Measurements from ENCODE around the gene C16orf78.

Gene C16orf78

DNA sequence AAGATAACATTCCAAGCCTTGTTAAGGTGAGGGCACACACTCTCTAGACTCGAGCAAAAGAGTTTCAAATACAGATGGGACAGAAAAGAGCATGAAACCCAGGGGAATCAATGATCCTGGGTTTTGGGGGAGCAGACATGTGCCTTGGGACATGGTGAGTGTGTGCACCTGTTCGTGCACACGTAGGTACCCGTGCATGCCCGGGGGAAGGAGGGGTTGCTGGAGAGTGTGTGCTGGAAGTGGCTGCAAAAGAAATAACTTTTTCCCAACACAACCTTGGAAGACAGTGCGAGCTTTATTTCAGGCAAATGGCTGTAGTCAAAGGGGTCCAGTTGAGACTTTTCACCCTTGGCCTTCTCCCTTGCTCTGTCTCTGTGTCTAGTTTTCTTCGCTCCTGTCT is 62.6 kb downstream of the C16orf78 start:
- DNase-seq = no peak

DNA sequence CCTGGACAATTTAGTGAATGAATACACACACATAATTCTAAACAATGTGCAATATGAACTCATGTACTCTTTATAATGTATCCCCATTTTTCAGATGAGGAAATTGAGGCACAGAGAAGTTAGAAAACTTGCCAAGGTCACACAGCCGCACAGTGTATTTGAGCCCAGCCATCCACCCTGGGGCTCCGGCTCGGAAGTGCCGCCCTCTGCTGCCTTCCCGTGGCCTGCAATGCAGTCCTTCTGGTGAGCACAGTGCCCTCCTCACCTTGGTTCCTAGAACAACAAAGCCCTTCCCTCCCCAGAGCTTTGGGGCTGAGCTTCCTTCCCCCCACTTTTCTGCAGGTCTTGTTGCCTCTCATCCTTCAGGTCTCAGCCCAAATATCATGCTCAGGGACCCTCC is 63.7 kb downstream of the C16orf78 start:
- no peak for DNase-seq

DNA sequence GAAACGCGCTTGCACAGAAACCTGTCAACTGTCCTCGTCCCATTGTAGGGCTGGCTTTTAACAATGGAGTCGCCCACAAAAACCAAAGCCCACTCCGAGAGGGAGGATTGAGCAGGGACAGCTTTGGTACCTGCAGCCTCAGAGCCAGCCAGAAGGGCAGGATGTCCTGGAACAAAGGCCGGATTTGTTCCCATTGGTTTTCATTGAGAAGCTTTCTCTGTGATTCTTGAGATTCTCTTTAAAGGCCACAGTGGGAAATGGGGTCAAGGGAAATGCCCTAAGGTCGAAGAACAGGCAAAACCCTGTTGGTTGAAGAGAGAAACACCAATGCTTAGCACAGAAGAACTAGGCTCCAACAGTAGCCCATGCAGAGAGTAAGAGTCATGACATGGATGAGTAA is 65.4 kb downstream of the C16orf78 start:
- no peak for DNase-seq

DNA sequence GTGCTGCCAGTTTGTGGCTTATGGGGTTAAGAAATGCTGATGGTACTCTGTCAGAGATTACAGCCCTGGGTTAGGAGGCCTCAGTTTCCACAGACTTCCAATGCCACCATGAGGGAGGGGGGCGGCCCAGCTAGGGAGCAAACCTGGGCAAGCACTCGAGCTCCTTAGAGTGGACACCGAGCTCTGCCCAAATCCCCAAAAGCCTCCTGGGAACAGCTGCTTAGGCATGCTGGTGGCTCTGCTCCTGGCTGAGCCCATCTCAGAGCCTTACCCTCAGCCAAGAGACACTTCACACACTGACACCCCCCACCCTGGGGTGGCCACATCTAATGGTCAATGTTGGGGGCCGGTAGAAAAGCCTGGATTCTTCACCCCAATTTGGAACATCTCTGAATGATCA is 66.1 kb downstream of the C16orf78 start:
- no peak for DNase-seq

DNA sequence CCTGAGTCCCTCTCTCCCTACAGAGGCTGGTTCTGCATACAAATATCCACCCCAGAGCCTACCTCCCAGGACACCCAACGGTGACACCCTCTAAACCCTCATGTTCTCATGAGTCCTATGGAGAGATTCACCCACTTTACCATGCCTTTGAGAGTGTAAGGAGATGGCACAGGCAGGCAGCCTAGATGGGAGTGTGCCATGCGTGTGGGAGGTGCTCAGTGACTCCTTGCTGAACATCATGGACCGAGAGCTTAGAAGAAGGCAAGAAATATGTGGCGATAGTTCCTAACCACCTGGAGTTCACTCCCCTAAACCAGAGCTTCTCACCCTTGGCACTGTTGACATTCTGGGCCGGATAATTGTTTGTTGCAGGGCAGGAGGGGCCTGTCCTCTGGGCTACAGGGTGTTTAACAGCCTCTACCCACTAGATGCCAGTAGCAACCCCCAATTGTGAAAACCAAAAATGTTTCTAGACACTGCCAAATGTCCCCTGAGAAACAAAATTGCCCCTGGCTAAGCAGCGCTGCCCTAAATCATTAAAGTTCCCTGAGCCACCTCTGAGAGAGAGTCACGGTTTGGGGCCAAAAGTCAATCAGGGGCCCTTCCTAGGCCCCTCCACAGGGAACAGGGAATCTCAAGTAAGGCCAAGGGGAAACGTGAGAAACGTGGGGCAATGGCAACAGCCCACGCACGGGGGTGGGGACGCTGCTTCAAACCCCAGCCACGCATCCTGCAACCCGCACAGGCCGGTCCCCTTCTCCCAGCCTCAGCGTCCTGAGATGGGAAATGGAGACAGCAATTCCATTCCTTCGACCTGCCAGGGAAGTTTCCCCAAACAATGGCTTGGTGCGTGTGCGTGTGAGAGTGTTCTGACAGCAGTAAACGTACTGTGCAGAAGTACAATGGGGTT is 66.8 kb downstream of the C16orf78 start:
- no peak for DNase-seq

DNA sequence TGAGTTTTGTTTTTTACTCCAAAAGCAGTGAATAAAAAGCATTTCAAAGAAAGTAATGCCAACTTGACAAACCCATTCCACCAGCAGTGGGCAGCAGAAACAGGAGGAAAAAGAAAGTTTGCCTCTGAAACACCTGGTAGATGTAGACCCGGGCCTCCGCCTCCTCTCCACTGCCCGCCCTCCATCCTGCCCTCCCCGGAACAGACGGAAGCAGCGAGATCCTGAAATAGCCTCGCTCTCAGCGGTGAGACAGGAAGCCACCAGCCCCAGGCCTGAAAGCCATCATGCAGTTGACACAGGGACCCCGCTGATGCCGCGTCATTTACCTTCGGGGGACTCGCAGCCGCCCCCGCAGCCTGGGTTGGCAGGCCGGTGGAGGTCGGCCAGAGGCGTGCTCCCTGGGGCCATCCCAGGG is 67.8 kb downstream of the C16orf78 start:
- no peak for DNase-seq

DNA sequence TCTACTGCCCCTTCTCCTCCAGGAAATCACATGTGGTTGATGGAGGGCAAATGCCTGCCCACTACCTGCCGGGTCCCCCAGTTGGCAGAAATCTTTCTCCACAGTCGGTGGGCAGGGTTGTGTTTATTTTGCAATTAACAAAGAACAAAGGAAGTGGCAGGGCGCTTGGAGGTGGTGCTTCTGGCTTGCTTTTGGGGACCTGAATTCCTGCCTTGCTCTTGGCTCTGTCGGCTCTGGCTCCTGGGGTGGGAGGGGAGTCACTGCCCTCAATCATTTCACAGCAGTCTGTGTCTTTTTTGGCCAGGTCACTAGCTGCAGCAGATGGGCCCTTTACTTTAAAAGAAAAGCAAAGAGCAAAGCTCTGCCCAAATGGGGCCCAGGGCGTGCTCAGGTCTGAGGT is 69.2 kb downstream of the C16orf78 start:
- DNase-seq = no peak

DNA sequence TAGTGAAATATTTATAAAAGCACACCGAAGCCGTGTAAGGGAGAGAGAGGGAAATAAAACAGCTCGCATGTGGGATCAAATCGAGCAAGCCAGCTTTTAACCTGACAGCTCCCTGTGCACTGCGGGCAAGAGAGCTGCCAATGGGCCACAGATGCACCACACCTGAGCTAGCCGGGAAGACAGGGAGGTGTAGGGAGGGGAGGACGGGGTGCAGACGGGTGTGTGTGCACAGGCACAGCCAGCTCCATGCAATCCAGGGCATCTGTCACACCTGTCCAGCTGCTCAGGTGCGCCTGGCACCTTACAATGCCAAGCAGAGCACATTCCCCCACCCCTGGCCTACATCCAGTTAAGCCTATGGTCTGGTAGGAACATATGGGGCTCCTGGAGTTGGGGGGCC is 70.0 kb downstream of the C16orf78 start:
- DNase-seq = no peak

DNA sequence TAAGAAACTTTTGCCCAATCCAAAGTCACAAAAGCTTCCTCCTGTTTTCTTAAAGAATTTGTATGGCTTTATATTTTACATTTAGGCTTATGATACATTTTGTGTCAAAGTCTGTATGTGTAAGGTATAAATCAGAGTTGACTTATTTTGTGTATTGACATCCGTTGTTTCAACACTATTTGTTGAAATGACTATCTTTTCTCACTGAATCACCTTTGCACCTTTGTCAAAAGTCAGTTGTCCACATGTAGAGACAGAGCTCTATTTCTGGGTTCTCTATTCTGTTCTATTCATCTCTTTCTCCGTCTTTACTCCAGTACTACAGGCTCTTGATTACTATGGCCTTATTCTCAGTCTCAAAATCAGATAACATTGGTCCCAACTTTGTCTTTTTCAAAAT is 73.2 kb downstream of the C16orf78 start:
- no peak for DNase-seq
